GM18502 (cell line): ENCODE data around the gene MAP7D3.

Source experiments
- ATAC-seq: cut with Tn5 transposase; IDR thresholded peaks from one replicate; pipeline ENCODE4 v1.9.1; 2021; ENCODE audit warnings: mild to moderate bottlenecking; ENCODE audit not compliant: unreplicated experiment, poor library complexity

The MAP7D3 gene

GRCh38 chrX:136209016-136209738, 42.0 kb downstream of the MAP7D3 start:
- no peak for ATAC-seq

- ATAC-seq: no peak
These were observed 43.7 kb downstream of the MAP7D3 start for GRCh38 chrX:136207546-136207945.

GRCh38 chrX:136206916-136207315, 44.3 kb downstream of the MAP7D3 start:
- no peak for ATAC-seq

- no peak for ATAC-seq
These were observed 45.3 kb downstream of the MAP7D3 start for GRCh38 chrX:136205882-136206380.

- ATAC-seq: no peak
These were observed 46.6 kb downstream of the MAP7D3 start for GRCh38 chrX:136204571-136204970.

- ATAC-seq: no peak
These were observed 47.2 kb downstream of the MAP7D3 start for GRCh38 chrX:136203951-136204350.

GRCh38 chrX:136203438-136203837, 47.8 kb downstream of the MAP7D3 start:
- ATAC-seq: no peak

GRCh38 chrX:136202889-136203288, 48.3 kb downstream of the MAP7D3 start:
- ATAC-seq: no peak

GRCh38 chrX:136201601-136202000, 49.6 kb downstream of the MAP7D3 start:
- ATAC-seq: no peak

- peak; percentile 50 for ATAC-seq
These were observed 50.7 kb downstream of the MAP7D3 start for GRCh38 chrX:136200466-136200865.

- ATAC-seq: no peak
These were observed 51.8 kb downstream of the MAP7D3 start for GRCh38 chrX:136199365-136199764.

GRCh38 chrX:136198678-136199243, 52.4 kb downstream of the MAP7D3 start:
- no peak for ATAC-seq

GRCh38 chrX:136198010-136198409, 53.2 kb downstream of the MAP7D3 start:
- no peak for ATAC-seq

GRCh38 chrX:136196691-136197155, 54.5 kb downstream of the MAP7D3 start:
- no peak for ATAC-seq

- ATAC-seq: no peak
These were observed 56.0 kb downstream of the MAP7D3 start for GRCh38 chrX:136195247-136195646.

GRCh38 chrX:136194536-136194935, 56.7 kb downstream of the MAP7D3 start:
- no peak for ATAC-seq

GRCh38 chrX:136193771-136194170, 57.4 kb downstream of the MAP7D3 start:
- ATAC-seq: no peak

GRCh38 chrX:136192839-136193414, 58.3 kb downstream of the MAP7D3 start:
- ATAC-seq: no peak

GRCh38 chrX:136192135-136192534, 59.1 kb downstream of the MAP7D3 start:
- no peak for ATAC-seq

GRCh38 chrX:136191171-136191570, 60.0 kb downstream of the MAP7D3 start:
- ATAC-seq: no peak

- ATAC-seq: no peak
These were observed 61.0 kb downstream of the MAP7D3 start for GRCh38 chrX:136190038-136190713.
